ENCODE data around the gene MRM2. TPM values are rescaled to one million over a fixed set of nuclear protein-coding genes. Genes with fewer than 3 reads are reported as not detected.

MRM2 gene
- total and polyA plus RNA-seq, 10 of the 15 experiments (the other 5 are each of a cell fraction or from before 2014, with no cell fraction given), result 43.2 to 128 (median 71.4) TPM

DNA sequence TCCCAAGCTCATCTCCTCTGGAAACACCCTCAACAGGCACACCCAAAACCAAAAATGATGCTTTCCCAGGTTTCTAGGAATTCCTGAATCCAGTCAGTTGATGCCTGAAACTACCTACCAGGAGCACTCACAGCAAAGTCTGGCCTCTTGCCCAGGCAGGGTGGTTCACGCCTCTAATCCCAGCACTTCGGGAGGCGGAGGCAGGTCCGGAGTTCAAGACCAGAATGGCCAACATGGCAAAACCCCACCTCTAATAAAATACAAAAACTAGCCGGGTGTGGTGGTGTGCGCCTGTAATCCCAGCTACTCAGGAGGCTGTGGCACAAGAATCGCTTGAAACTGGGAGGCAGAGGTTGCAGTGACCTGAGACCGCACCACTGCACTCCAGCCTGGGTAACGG lies 11.1 kb downstream of the MRM2 start (continued):
- TF ChIP-seq, protein P1, sequence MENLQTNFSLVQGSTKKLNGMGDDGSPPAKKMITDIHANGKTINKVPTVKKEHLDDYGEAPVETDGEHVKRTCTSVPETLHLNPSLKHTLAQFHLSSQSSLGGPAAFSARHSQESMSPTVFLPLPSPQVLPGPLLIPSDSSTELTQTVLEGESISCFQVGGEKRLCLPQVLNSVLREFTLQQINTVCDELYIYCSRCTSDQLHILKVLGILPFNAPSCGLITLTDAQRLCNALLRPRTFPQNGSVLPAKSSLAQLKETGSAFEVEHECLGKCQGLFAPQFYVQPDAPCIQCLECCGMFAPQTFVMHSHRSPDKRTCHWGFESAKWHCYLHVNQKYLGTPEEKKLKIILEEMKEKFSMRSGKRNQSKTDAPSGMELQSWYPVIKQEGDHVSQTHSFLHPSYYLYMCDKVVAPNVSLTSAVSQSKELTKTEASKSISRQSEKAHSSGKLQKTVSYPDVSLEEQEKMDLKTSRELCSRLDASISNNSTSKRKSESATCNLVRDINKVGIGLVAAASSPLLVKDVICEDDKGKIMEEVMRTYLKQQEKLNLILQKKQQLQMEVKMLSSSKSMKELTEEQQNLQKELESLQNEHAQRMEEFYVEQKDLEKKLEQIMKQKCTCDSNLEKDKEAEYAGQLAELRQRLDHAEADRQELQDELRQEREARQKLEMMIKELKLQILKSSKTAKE (IDR thresholded peaks at IDR 0.05; ENCODE audit: low read depth, poor library complexity, severe bottlenecking), result no peak
- TF ChIP-seq ETV6 (conservative IDR thresholded peaks at IDR 0.05 in 1 of 2, IDR thresholded peaks at IDR 0.05 in 1 of 2; ENCODE audit: borderline replicate concordance in 1 of 2, low read depth in 1 of 2), result no peak
- TF ChIP-seq, protein P2, sequence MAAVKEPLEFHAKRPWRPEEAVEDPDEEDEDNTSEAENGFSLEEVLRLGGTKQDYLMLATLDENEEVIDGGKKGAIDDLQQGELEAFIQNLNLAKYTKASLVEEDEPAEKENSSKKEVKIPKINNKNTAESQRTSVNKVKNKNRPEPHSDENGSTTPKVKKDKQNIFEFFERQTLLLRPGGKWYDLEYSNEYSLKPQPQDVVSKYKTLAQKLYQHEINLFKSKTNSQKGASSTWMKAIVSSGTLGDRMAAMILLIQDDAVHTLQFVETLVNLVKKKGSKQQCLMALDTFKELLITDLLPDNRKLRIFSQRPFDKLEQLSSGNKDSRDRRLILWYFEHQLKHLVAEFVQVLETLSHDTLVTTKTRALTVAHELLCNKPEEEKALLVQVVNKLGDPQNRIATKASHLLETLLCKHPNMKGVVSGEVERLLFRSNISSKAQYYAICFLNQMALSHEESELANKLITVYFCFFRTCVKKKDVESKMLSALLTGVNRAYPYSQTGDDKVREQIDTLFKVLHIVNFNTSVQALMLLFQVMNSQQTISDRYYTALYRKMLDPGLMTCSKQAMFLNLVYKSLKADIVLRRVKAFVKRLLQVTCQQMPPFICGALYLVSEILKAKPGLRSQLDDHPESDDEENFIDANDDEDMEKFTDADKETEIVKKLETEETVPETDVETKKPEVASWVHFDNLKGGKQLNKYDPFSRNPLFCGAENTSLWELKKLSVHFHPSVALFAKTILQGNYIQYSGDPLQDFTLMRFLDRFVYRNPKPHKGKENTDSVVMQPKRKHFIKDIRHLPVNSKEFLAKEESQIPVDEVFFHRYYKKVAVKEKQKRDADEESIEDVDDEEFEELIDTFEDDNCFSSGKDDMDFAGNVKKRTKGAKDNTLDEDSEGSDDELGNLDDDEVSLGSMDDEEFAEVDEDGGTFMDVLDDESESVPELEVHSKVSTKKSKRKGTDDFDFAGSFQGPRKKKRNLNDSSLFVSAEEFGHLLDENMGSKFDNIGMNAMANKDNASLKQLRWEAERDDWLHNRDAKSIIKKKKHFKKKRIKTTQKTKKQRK (IDR thresholded peaks at IDR 0.05; ENCODE audit: low read depth, low read length), result no peak

DNA sequence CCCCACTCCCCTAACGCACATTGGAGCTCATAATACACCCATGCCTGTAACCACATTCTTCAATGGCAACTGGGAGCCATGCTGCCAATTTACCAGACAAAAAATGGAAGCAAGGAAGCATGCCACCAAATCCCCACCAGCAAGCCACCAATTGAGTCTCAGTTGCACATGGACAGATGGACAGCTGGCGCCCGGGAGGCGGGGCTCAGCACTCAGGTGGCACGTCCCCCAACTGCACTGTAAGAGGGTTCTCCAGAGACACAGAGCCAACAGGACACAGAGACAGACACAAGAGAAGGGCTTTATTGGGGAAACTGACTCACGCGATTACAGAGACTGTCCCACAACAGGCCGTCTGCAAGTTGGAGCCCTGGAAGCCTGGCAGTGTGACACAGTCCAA lies 11.8 kb downstream of the MRM2 start:
- ChIA-PET RAD21 (ENCODE audit: unreplicated experiment) (no interaction called here), CTCF (interaction anchor here (0.6 to 0.8 kb wide), 2 partner anchors 31 to 124 kb away, joined by 3 to 4 read pairs; no protein-coding TSS in a partner anchor), SMC1A (ENCODE audit: uncharacterized antibody, unreplicated experiment) (interaction anchor here (1.5 to 2.9 kb wide), 2 partner anchors 10 to 118 kb away, joined by 3 to 9 read pairs; no protein-coding TSS in a partner anchor), POLR2A (no interaction called here)
- Histone ChIP-seq H2AFZ (ENCODE audit: control insufficient read depth, low read depth, low read length) (no peak overlapping the region), H3K36me3 (ENCODE audit: control insufficient read depth in 2 of 2, insufficient read depth in 2 of 2, low read length in 1 of 2) (peaks cover 10 to 18% of the 10 kb centered on the region in 2 experiments; a peak in 3 of 4 replicates), H4K20me1 (ENCODE audit: control insufficient read depth, insufficient read depth) (no peaks in the 10 kb centered on the region), H3K9ac (ENCODE audit: control insufficient read depth, insufficient read depth, low read length) (no peak overlapping the region), H3K4me1 (ENCODE audit: control insufficient read depth, insufficient read depth, low read length) (no peaks in the 10 kb centered on the region), H3K9me3 (replicated peaks; ENCODE audit: control insufficient read depth, insufficient read depth, low read length) (no peaks in the 10 kb centered on the region), H3K4me2 (ENCODE audit: control insufficient read depth, insufficient read depth) (no peak overlapping the region; the same call in 1 of the 2 replicates), H3K27me3 (replicated peaks in 1 of 2; ENCODE audit: control insufficient read depth in 2 of 2, insufficient read depth in 2 of 2, low read length in 1 of 2) (no peaks in the 10 kb centered on the region), H3K79me2 (ENCODE audit: control insufficient read depth, insufficient read depth, low read length) (peaks cover 36% of the 10 kb centered on the region), H3K4me3 (peak overlapping the region; percentile 16; the same call in 1 of the 2 replicates), H3K27ac (ENCODE audit: control insufficient read depth, insufficient read depth) (no peak overlapping the region)
- intact Hi-C loops (cut with micrococcal nuclease; ENCODE audit: unreplicated experiment) (no loop called here), in situ Hi-C loops (cut with MboI) (no loop called here)
- FAIRE-seq (no peak), ATAC-seq (no peak), DNase-seq (ENCODE audit: low read depth, low spot score) (no peak)
- no TSS peak for BruUV-seq (replicated peaks)
- WGBS (ENCODE audit: insufficient coverage, insufficient replicate concordance, low lambda C conversion rate, missing lambda C conversion rate), result 89% methylated on average over 8 of the region's 8 CpGs
- TF ChIP-seq TARDBP (IDR thresholded peaks at IDR 0.05; ENCODE audit: borderline replicate concordance) (no peak), SUZ12 (IDR thresholded peaks at IDR 0.05; ENCODE audit: unreplicated experiment) (no peak), BACH1 (IDR thresholded peaks at IDR 0.05; ENCODE audit: borderline replicate concordance) (no peak), ESRRA (IDR thresholded peaks at IDR 0.05; ENCODE audit: low read length) (no peak), YY1 (IDR thresholded peaks at IDR 0.05; ENCODE audit: low read depth, low read length) (no peak), ETV6 (conservative IDR thresholded peaks at IDR 0.05 in 1 of 2, IDR thresholded peaks at IDR 0.05 in 1 of 2; ENCODE audit: borderline replicate concordance in 1 of 2, low read depth in 1 of 2) (no peak), EZH2 (IDR thresholded peaks at IDR 0.05; ENCODE audit: borderline replicate concordance, control insufficient read depth, low read depth, low read length) (no peak), ZNF622 (IDR thresholded peaks at IDR 0.05) (no peak), SP1 (IDR thresholded peaks at IDR 0.05; ENCODE audit: low read depth, low read length) (no peak), PAX8 (IDR thresholded peaks at IDR 0.05) (no peak)
- TF ChIP-seq, protein P3, sequence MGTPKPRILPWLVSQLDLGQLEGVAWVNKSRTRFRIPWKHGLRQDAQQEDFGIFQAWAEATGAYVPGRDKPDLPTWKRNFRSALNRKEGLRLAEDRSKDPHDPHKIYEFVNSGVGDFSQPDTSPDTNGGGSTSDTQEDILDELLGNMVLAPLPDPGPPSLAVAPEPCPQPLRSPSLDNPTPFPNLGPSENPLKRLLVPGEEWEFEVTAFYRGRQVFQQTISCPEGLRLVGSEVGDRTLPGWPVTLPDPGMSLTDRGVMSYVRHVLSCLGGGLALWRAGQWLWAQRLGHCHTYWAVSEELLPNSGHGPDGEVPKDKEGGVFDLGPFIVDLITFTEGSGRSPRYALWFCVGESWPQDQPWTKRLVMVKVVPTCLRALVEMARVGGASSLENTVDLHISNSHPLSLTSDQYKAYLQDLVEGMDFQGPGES (IDR thresholded peaks at IDR 0.05), result no peak
